Neural progenitor cell (in vitro differentiated cells): Measurements from ENCODE around the gene DYRK2.

Experiments
- CTCF ChIP-seq: fragments of 200-600 bp; sonication (generic); IDR thresholded peaks from 2 replicates; pipeline ENCODE4 v1.5.1; 2017; ENCODE audit warnings: antibody characterized with exemption, mild to moderate bottlenecking
- EZH2 ChIP-seq: fragments of 200-600 bp; sonication (generic); IDR thresholded peaks from 2 replicates; pipeline ENCODE4 v1.6.1; 2017; ENCODE audit warnings: antibody characterized with exemption, mild to moderate bottlenecking, moderate library complexity
- EZH2phosphoT487 ChIP-seq: fragments of 200-600 bp; sonication (generic); IDR thresholded peaks from 2 replicates; pipeline ENCODE4 v1.6.1; 2017; ENCODE audit warnings: antibody characterized with exemption

GRCh38 chr12:67661311-67662021 is 12.9 kb downstream of the DYRK2 start:
- TF ChIP-seq CTCF (no peak), EZH2 (no peak), EZH2phosphoT487 (no peak)
